Superior temporal gyrus (tissue), 1 donor: ENCODE measurements around the gene SH3GL3.

ENCODE experiments used
- DNase-seq: peaks from one replicate; pipeline ENCODE4 v3.0.0-alpha.2; 2016; ENCODE audit errors: extremely low spot score

SH3GL3 gene

GRCh38 chr15:83446904-83447709 is at the start of gene SH3GL3:
Gene SH3GL3 (plus strand): TSS chr15:83447341. CDS start chr15:83447534, 193 bp downstream.
- DNase-seq, result peak; percentile 96

DNA sequence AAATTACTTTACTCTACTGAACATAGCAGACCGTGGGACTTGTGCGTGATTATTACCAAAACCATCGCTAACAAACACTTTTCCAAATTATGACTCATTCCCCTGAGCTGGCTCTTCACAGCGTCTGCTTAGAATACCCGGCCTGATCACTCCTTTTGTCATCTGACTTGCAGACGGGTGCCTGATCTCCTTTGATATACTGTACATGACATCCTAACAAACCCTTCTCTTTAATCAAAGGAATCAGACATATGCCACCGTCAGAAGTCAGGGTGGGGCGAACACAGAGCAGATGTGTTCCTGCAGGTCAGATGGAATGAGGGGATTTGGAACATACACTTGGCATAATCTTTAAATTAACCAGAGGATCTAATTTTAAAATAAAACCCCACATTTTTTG is 48.5 kb upstream of the SH3GL3 start:
- DNase-seq, result no peak

DNA sequence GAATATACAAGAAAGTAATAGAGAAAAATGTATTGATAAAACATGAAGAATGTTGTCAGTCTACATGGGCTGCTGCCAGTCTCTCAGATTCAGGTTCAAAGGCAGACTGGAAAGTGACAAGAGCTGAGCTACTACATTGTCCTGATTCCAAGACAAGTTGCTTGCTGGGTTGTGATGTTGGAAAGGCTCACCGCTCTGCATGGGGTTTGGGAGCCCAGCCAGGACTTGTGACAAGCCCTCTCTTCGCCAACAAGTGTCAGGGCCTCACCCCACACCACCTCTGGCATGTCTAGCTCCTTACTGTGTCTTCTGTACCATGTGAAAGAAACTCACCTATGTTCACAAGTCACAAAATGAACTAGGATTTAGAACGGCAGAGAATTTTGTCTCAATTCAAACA is 43.0 kb upstream of the SH3GL3 start:
- no peak for DNase-seq

DNA sequence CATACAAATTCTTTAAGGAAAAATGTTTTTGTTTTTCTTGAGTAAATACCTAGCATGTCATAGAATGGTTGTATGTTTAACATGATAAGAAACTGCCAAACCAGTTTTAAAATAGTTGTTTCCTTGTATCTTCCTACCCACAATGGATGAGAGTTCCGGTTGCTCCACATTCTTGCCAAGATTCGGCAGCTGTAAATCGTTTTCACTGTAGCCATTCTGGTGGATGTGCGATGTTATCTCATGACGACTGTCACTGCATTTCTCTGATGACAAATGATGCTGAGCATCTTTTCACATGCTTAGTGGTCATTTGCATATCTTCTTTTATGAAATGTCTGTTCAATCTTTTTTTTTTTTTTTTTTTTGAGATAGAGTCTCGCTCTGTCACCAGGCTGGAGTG is 36.6 kb upstream of the SH3GL3 start:
- no peak for DNase-seq

DNA sequence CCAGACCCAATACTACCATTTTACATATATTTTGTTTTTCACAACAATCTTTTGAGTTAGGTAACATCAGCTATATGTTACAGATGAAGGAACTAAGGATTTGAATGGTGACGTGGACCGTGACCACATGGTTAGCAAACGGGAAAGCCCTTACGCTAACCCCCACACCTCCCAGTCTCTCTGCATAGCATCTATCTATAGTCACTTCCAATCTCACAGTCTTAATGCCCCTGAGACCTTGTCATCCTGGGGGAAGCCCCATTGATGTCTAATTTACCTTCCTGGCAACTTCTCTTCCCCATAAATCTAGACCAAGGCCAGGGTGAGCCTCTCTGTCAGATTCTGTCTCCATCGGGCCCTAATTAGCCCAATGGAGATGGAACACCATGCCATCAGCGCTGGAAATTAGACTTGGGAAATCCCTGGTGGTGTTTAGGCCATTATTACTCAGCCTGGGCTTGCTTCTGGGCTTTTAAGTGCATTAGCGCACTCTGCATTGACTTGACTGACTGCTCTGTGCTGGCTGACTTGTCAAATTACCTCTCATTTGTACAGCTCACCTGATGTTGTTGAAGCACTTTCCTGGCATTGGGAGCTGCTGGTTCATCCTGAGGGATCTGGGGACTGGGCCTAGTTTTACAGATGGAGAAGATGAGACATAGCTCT is 34.0 kb upstream of the SH3GL3 start:
- DNase-seq, result no peak

- no peak for DNase-seq
Measured at GRCh38 chr15:83422081-83422480, 25.1 kb upstream of the SH3GL3 start.

- DNase-seq, result no peak
Measured at GRCh38 chr15:83422541-83422940, 24.6 kb upstream of the SH3GL3 start.

GRCh38 chr15:83424101-83424500 is 23.0 kb upstream of the SH3GL3 start:
- no peak for DNase-seq

GRCh38 chr15:83430441-83430840 is 16.7 kb upstream of the SH3GL3 start:
- no peak for DNase-seq

GRCh38 chr15:83431521-83431920 is 15.6 kb upstream of the SH3GL3 start:
- DNase-seq, result no peak

DNA sequence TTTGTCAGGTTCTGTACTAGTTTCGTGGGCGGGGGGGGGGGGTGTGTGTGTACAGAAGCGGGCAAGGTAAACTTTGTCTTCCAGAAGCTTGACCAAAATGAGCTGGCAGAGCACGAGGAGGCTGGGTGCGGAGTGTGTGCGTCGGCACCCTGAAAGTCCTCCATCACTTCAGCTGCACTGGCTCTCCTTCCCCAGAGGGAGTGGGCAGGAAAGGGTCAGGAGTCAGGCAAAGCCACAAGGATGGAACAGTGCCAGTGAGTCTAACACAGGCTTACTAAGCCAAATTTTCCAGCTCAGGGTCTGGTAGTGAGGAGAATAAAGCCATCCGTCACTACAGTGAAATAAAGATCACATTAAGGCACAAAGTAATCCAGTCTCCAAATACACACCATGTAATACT is 11.9 kb upstream of the SH3GL3 start:
- no peak for DNase-seq

- no peak for DNase-seq
Measured at GRCh38 chr15:83435782-83436181, 11.4 kb upstream of the SH3GL3 start.

DNA sequence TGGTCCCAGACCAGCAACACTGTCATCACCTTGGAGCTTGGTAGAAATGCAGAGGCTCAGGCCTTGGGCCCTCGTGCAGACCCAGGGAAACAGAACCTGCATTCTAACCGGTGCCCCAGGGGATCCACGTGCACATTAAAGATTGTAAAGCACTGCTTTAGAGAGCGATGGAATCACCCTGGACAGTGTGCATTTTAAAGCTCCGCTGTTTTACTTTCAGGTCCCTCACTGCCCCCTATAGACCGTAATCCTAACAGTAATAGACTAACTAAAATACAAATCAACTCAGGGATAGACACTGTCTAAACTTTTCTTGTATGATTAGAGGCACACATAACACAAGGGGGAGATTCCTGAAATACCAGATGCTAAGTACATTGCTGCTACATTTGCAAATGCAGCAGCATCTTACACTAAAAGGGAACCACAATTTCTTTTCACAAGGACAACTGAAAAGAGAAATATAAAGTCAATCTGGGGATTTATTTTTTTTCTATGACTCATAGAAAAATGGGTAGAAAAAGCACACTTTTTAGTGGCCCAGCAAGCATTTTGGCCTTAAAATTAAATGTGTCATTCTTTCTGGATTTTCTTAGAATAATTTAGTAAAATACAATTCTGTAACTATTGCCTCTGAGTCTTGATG is 10.5 kb upstream of the SH3GL3 start:
- peak; percentile 81 for DNase-seq

DNA sequence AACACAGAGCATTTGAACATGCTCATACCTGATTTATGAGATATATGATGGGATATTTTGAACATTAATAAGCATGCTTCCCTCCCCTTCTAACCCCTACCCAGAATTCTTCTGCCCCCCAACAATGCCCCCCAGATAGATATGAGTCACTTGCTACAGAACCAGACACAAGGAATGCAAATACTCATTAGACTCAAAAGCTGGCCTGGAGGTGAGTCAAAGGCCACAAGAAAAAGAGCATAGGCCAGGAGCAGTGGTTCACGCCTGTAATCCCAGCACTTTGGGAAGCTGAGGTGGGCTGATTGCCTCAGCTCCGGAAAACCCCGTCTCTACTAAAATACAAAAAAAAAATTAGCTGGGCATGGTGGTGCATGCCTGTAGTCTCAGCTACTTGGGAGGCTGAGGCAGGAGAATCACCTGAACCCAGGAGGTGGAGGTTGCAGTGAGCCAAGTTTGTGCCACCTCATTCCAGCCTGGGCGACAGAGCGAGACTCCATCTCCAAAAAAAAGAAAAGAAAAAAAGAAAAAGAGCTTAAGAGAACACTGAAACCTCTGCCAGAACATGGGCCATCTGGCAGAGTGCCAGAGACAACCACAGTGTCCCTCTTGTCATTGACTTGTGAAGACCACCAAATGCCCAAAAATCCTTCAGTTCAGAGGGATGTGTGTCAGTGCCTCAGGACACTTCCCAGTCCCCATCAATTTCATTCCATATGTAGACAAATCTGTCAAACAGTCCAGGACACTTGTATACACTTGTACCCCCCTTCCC is 3.9 kb upstream of the SH3GL3 start:
- DNase-seq, result no peak

DNA sequence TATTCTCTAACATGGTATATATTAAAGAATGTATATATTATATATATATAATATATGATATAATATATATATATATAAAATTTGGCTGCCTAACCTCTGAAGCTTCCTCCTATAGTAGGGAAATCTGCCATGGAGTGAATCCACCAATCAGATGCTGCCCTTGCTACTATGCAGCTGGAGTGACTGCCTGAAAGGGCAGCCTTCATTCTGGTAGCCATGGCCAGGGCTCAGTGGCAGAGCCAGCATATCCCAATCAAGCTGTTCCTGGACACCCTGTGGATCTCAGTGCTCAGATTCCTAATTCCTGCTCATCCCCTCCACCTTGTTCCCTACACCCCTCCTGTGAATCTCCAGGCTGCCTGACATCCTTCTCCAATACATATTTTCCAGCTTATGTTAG is 2.2 kb upstream of the SH3GL3 start:
- DNase-seq, result no peak

DNA sequence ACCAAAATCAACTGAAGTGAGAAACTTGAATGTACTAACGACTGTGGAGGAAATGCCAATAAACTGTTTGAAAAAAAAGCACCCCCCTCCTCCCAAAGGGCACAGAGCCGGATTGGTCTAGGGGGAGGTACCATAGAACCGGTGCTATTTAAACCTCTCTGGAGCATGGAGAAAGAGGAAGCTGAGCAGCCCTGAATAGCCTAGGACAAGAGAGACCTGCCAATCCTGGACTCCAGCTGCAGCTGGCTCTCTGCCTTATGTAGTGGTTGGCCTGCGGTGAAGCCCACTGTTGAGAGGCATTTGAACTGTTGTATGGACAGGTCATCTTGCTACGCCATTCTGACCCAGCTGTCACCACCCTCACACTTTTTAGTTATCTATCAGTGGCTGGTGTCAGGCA is 1.5 kb upstream of the SH3GL3 start:
- DNase-seq, result no peak

GRCh38 chr15:83446417-83446816 is 724 bp upstream of the SH3GL3 start:
- no peak for DNase-seq

DNA sequence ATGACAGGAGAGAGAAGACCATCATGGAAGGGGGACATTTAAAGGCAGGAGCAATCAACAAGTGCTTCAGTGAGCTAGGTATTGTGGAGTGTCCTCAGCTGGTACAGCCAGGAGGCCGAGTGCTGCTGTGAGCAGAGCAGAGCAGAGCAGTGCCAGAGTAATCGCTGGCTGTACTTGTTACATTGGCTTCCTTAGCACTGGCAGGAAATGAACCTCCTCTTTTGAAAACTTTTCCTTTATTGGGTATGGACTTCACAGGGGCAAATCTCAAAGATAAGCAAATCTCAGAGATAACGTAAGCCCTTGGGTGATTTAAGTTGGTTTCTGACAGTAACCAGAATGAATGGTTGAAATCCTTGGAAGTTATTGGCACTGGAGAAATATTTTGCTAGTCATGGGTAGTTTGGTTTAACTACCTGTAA is 2.1 kb downstream of the SH3GL3 start:
- peak; percentile 64 for DNase-seq

DNA sequence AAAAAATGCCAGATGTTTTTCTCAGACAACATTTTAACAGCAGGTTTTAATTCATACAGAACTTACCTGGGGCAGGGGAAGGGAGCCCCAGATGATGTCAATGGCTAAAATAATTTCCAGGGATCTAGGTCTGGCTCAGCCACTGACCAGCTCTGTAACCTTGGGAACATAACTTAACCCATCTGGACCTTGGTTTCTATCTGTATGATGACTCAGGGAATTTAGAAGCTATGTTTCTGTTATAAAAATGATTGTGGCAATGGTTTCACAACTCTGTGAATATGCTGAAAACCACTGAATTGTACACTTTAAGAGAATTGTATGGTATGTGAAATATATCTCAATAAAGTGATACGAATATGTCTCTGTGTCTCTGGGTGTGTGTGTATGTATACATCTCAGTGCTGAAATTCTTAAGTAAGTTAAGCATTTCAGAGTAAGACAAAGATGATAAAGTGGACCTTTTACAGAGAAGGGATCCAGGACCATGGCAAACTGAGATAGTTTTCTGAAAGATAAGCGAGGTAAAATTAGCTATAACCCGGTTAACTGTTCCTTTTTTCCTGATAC is 2.9 kb downstream of the SH3GL3 start:
- DNase-seq, result no peak

GRCh38 chr15:83457149-83457548 is 10.0 kb downstream of the SH3GL3 start:
- no peak for DNase-seq

- no peak for DNase-seq
Measured at GRCh38 chr15:83458381-83458780, 11.2 kb downstream of the SH3GL3 start.

- DNase-seq, result no peak
Measured at GRCh38 chr15:83462026-83462425, 14.9 kb downstream of the SH3GL3 start.
